SU-DHL-6 (cell line): ENCODE measurements around the gene RFC3.

ENCODE experiments used
- H2AFZ ChIP-seq: fragments of 200-600 bp; sonication (generic); 2 replicates; pipeline ENCODE4 v1.6.1; 2014; ENCODE audit warnings: low read depth, mild to moderate bottlenecking, moderate library complexity, mixed read lengths, antibody characterized with exemption, low read length; ENCODE audit not compliant: severe bottlenecking
- H3F3A ChIP-seq: fragments of 200-600 bp; shearing (Covaris generic); 2 replicates; pipeline ENCODE4 v1.6.0; 2016; ENCODE audit warnings: antibody characterized with exemption, mild to moderate bottlenecking; ENCODE audit not compliant: insufficient read depth
- H3K27ac ChIP-seq: fragments of 200-600 bp; sonication (generic); 2 replicates; pipeline ENCODE4 v1.5.1; 2016; ENCODE audit warnings: low read depth, mild to moderate bottlenecking, low read length, moderate library complexity, mixed read lengths
- H3K27me3 ChIP-seq: fragments of 200-600 bp; sonication (generic), shearing (Covaris generic); 2 replicates; pipeline ENCODE4 v1.6.0; 2014; ENCODE audit warnings: mild to moderate bottlenecking, low read length
- H3K36me3 ChIP-seq: fragments of 200-600 bp; sonication (generic); 2 replicates; pipeline ENCODE4 v1.6.1; 2014; ENCODE audit warnings: mild to moderate bottlenecking, low read length, mixed read lengths
- H3K4me2 ChIP-seq: fragments of 300-600, 200-600 bp; shearing (Covaris generic), sonication (generic); 2 replicates; pipeline ENCODE4 v1.6.0; 2014; ENCODE audit warnings: low read length, low read depth, mild to moderate bottlenecking; ENCODE audit not compliant: poor library complexity, severe bottlenecking
- H3K4me3 ChIP-seq: fragments of 200-600 bp; sonication (generic); 2 replicates; pipeline ENCODE4 v1.5.1; 2014; ENCODE audit warnings: antibody characterized with exemption, low read length, mild to moderate bottlenecking, mixed read lengths; ENCODE audit not compliant: insufficient read depth, poor library complexity, severe bottlenecking
- H3K79me2 ChIP-seq: fragments of 200-600 bp; sonication (generic); 2 replicates; pipeline ENCODE4 v1.6.1; 2014; ENCODE audit warnings: mild to moderate bottlenecking, low read length, moderate library complexity; ENCODE audit not compliant: insufficient read depth
- H3K9ac ChIP-seq: fragments of 200-600 bp; sonication (generic); 2 replicates; pipeline ENCODE4 v1.7.0; 2014; ENCODE audit warnings: mild to moderate bottlenecking, low read length
- H3K9me2 ChIP-seq: fragments of 200-600 bp; sonication (generic); replicated peaks from 2 replicates; pipeline ENCODE4 v1.6.1; 2014; ENCODE audit warnings: low read length; ENCODE audit not compliant: insufficient read depth
- H3K9me3 ChIP-seq: fragments of 200-600 bp; sonication (generic); 2 replicates; pipeline ENCODE4 v1.6.1; 2014; ENCODE audit warnings: low read length, mixed read lengths; ENCODE audit not compliant: insufficient read depth
- H4K20me1 ChIP-seq: fragments of 200-600 bp; sonication (generic); 2 replicates; pipeline ENCODE4 v1.6.1; 2014; ENCODE audit warnings: low read depth, mild to moderate bottlenecking, antibody characterized with exemption, low read length, moderate library complexity, mixed read lengths
- EZH2phosphoT487 ChIP-seq: fragments of 200-600 bp; sonication (generic), shearing (Covaris generic); conservative IDR thresholded peaks from 2 replicates; pipeline ENCODE4 v1.6.1; 2018; ENCODE audit warnings: mild to moderate bottlenecking, antibody characterized with exemption, low read length, moderate library complexity, mixed read lengths
- TF ChIP-seq, protein P1 (sequence below): fragments of 200-600 bp; sonication (generic); IDR thresholded peaks from one replicate; pipeline ENCODE4 v1.5.1; 2017; ENCODE audit warnings: antibody characterized with exemption, mild to moderate bottlenecking, low read length, moderate library complexity; ENCODE audit not compliant: insufficient read depth, poor library complexity, severe bottlenecking

The RFC3 gene

DNA sequence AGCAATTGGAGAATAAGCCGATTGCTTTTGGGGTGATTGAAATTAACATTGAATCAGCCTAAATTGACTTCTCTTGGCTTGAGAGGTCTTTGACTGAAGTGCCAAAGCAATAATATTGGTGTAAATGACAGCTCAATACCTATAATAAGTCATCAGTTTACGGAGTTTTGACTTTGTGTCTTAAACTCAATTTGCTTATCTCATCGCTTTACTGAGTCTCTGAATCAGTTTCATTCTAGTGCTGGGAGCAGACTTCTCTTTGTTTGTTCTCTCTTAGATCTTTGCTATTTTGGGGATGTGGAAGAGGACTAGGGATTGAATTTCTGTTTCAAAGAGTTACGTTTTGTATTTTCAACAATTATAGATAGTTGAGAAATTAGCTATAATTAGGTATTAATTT, 7.1 kb downstream of the RFC3 start:
- Histone ChIP-seq H3K9ac (no peak overlapping the region), H3K27ac (no peak overlapping the region), H3K36me3 (peaks cover 83% of the 10 kb centered on the region), H3K9me2 (no peaks in the 10 kb centered on the region), H3K27me3 (no peaks in the 10 kb centered on the region), H3F3A (peaks cover 38% of the 10 kb centered on the region; the same call in 1 of the 2 replicates), H2AFZ (no peak overlapping the region), H3K4me3 (no peak overlapping the region), H3K4me2 (no peak overlapping the region), H4K20me1 (peaks cover 53% of the 10 kb centered on the region), H3K9me3 (no peaks in the 10 kb centered on the region), H3K79me2 (peaks cover 98% of the 10 kb centered on the region)
- TF ChIP-seq, protein P1, sequence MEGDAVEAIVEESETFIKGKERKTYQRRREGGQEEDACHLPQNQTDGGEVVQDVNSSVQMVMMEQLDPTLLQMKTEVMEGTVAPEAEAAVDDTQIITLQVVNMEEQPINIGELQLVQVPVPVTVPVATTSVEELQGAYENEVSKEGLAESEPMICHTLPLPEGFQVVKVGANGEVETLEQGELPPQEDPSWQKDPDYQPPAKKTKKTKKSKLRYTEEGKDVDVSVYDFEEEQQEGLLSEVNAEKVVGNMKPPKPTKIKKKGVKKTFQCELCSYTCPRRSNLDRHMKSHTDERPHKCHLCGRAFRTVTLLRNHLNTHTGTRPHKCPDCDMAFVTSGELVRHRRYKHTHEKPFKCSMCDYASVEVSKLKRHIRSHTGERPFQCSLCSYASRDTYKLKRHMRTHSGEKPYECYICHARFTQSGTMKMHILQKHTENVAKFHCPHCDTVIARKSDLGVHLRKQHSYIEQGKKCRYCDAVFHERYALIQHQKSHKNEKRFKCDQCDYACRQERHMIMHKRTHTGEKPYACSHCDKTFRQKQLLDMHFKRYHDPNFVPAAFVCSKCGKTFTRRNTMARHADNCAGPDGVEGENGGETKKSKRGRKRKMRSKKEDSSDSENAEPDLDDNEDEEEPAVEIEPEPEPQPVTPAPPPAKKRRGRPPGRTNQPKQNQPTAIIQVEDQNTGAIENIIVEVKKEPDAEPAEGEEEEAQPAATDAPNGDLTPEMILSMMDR = no peak
- TF ChIP-seq EZH2phosphoT487 = no peak

DNA sequence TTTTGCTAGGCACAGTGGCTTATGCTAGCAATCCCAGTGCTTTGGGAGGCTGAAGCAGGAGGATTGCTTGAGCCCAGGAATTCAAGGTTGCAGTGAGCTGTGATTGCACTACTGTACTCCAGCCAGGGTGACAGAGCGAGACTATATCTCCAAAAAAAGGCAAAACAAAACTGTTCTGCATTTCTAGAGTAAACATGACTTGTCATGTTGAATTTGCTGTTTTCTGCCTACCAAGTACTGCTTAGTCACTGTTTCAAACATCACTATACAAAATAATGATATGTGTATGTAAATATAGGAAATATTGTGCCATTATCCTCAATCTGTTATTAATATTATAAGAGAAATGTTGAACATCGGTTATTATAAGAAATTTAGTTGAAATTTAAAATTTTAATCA, 9.2 kb downstream of the RFC3 start:
- H2AFZ ChIP-seq = no peak overlapping the region
- H3K4me2 ChIP-seq = no peak overlapping the region
- no peak overlapping the region for H3K9ac ChIP-seq
- peaks cover 85% of the 10 kb centered on the region for H3K36me3 ChIP-seq
- no peaks in the 10 kb centered on the region for H3K27me3 ChIP-seq
- peaks cover 48% of the 10 kb centered on the region; the same call in 1 of the 2 replicates for H3F3A ChIP-seq
- H3K79me2 ChIP-seq = peaks cover 77% of the 10 kb centered on the region
- H3K9me3 ChIP-seq = no peaks in the 10 kb centered on the region
- TF ChIP-seq, protein P1 = no peak
- TF ChIP-seq EZH2phosphoT487 = no peak
- H3K4me3 ChIP-seq = no peak overlapping the region
- peaks cover 44% of the 10 kb centered on the region for H4K20me1 ChIP-seq
- no peak overlapping the region for H3K27ac ChIP-seq
- H3K9me2 ChIP-seq = no peaks in the 10 kb centered on the region

DNA sequence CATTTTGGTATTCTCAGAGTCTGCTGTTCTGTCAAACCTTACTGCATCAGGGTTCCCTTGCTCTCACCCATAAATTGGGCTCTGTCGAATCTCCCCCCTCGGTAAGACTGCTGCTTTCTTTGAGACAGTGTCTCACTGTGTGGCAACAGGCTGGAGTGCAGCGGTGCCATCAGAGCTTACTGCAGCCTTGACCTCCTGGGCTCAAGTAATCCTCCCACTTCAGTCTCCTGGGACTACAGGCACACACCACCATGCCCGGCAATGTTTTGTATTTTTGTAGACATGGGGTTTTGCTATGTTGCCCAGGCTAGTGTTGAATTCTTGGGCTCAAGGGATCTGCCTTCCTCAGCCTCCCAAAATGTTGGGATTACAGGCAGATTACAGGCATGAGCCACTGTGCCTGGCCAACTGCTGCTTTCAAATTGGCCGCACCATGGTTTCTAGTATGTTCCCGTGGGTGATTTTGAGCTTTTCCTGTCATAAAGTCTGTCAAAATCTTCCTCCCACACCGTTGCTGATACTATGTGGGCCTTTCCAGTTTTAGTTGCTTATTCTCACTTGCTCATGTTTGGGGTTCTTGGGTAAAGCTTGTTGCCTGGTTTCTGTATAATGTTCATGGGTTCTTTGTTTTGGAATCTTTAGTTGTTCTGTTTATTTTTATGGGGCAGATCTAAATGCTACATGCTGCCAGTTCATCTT, 10.6 kb downstream of the RFC3 start:
- H3F3A ChIP-seq = peaks cover 46% of the 10 kb centered on the region; the same call in 1 of the 2 replicates
- H3K4me3 ChIP-seq = no peak overlapping the region
- no peaks in the 10 kb centered on the region for H3K9me2 ChIP-seq
- peaks cover 85% of the 10 kb centered on the region for H3K36me3 ChIP-seq
- no peak overlapping the region for H3K27ac ChIP-seq
- no peak overlapping the region for H2AFZ ChIP-seq
- peaks cover 67% of the 10 kb centered on the region for H3K79me2 ChIP-seq
- no peaks in the 10 kb centered on the region for H3K9me3 ChIP-seq
- H4K20me1 ChIP-seq = peaks cover 35% of the 10 kb centered on the region
- no peak overlapping the region for H3K4me2 ChIP-seq
- H3K27me3 ChIP-seq = no peaks in the 10 kb centered on the region
- no peak overlapping the region for H3K9ac ChIP-seq
- TF ChIP-seq, protein P1 = no peak
- TF ChIP-seq EZH2phosphoT487 = no peak
